Adrenal gland (tissue), 5 donors: ENCODE measurements around the gene KCNJ14.

Experiments used
- CTCF ChIP-seq, 6 experiments: fragments of 450-650 bp in 4 of 6; fragments of 200-600 bp in 2 of 6; sonication (generic) in 1 of 6; IDR thresholded peaks; 1 replicate in 5 of 6; 2 replicates in 1 of 6; pipeline versions ENCODE4 v1.5.1 to v1.8.0; 2016 to 2021; ENCODE audit warnings: antibody characterized with exemption in 6 of 6, mild to moderate bottlenecking in 2 of 6, moderate library complexity in 1 of 6
- POLR2A ChIP-seq, 2 donors: fragments of 450-650 bp; IDR thresholded peaks; one replicate each; pipeline ENCODE4 v1.6.1; 2017; ENCODE audit warnings: antibody characterized with exemption in 2 of 2, mild to moderate bottlenecking in 2 of 2, moderate library complexity in 1 of 2
- donor health status: DM: no; HTN: no; CAD: no.

GRCh38 chr19:48497728-48498594 lies 42.6 kb downstream of the KCNJ14 start:
- TF ChIP-seq POLR2A (IDR thresholded peaks at IDR 0.05) (no peak), CTCF (IDR thresholded peaks at IDR 0.05) (no peak)
